Measurements from ENCODE around the gene RCCD1. TPM values are rescaled to one million over a fixed set of nuclear protein-coding genes. Genes with fewer than 3 reads are reported as not detected.

RCCD1 gene
- total and polyA plus RNA-seq, 2 donors (not counting 1 experiment from before 2014, with no cell fraction given) = 11.0 to 20.5 TPM

GRCh38 chr15:90994417-90995311 is 40.0 kb downstream of the RCCD1 start, which contains the start of gene PRC1:
Gene PRC1 (minus strand): TSS chr15:90994535. CDS start chr15:90994417, 118 bp downstream.
- under 1% methylated on average over 60 of the region's 75 CpGs for WGBS (ENCODE audit: insufficient coverage)
- Histone ChIP-seq H3K36me3 (replicated peaks in 1 of 2; ENCODE audit: control extremely low read depth in 1 of 2, control insufficient read depth in 1 of 2, extremely low read depth in 1 of 2, insufficient read depth in 2 of 2, low read length in 1 of 2) (peaks cover 3 to 11% of the 10 kb centered on the region in 2 experiments), H3K9ac (ENCODE audit: low read length) (peak within 1 kb of the TSS; percentile 94), H2AFZ (ENCODE audit: insufficient read depth, low read depth, low read length, poor library complexity, severe bottlenecking) (peak within 1 kb of the TSS; percentile 99), H3K9me3 (ENCODE audit: control extremely low read depth in 1 of 3, control insufficient read depth in 2 of 3, insufficient read depth in 1 of 3, low read length in 2 of 3) (no peaks in the 10 kb centered on the region), H4K20me1 (ENCODE audit: control insufficient read depth, insufficient read depth, low read length, poor library complexity, severe bottlenecking) (no peaks in the 10 kb centered on the region), H3K27me3 (replicated peaks in 1 of 4; ENCODE audit: control extremely low read depth in 1 of 4, control insufficient read depth in 3 of 4, insufficient read depth in 4 of 4, low read length in 3 of 4) (no peaks in the 10 kb centered on the region), H3K79me2 (ENCODE audit: control insufficient read depth, insufficient read depth, low read length) (peaks cover 30% of the 10 kb centered on the region), H3K4me2 (replicated peaks; ENCODE audit: low read depth, low read length, poor library complexity, severe bottlenecking) (peak within 1 kb of the TSS; percentile 77), H3K27ac (ENCODE audit: low read length in 2 of 2) (peak within 1 kb of the TSS; percentile 81 to 90), H3K4me1 (ENCODE audit: control insufficient read depth in 2 of 2, insufficient read depth in 2 of 2, low read length in 2 of 2) (peaks cover 10 to 14% of the 10 kb centered on the region in 2 donors), H3K4me3 (ENCODE audit: control extremely low read depth in 1 of 5, extremely low read depth in 1 of 5, insufficient read depth in 1 of 5, low read depth in 2 of 5, low read length in 4 of 5) (peak within 1 kb of the TSS; percentile 61 to 93 (median 85))
- Mint-ChIP-seq H3K9me3 (ENCODE audit: insufficient read depth) (no peaks in the 10 kb centered on the region), H3K4me3 (peak within 1 kb of the TSS; percentile 99), H3K27me3 (no peaks in the 10 kb centered on the region), H3K4me1 (peaks cover 20% of the 10 kb centered on the region), H3K27ac (peak within 1 kb of the TSS; percentile 96)
- intact Hi-C loops (cut with micrococcal nuclease) = loop anchor here (1.0 to 2.0 kb wide), 3 partner anchors 28 to 60 kb away; partner anchors contain the start of genes RCCD1, UNC45A and VPS33B
- TF ChIP-seq EZH2 (IDR thresholded peaks at IDR 0.05; ENCODE audit: borderline replicate concordance, insufficient read depth, low read depth, low read length, poor library complexity, severe bottlenecking) = no peak
- no peak for TF ChIP-seq CTCF (IDR thresholded peaks at IDR 0.05)
- ChIA-PET CTCF (no interaction called here), POLR2A (no interaction called here)
- DNase-seq = peak; percentile 97
- peak; percentile 97 for ATAC-seq (ENCODE audit: low read depth)

DNA sequence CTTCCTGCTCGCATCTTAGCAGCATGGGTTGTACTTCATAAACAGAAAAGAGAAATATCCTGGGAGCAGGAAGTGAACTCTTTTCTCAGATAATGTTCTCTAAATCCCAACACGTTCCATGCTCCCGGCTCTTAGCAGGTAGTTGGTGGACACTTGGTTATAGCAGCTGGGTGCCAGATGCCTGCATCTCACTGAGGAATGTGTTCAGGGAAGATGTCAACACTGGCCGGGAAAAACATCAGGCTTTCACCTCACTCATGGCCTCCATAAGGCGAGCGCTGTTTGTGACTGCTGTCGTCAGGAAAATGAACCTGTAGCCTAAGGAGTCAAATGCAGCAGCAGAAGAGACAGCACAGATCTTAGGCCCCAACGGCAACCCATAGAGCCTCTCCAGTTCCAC is 44.1 kb downstream of the RCCD1 start:
- ChIA-PET CTCF (no interaction called here), POLR2A (no interaction called here)
- H3K9me3 ChIP-seq (ENCODE audit: control extremely low read depth in 1 of 3, control insufficient read depth in 2 of 3, insufficient read depth in 1 of 3, low read length in 2 of 3) = no peaks in the 10 kb centered on the region
- no peaks in the 10 kb centered on the region for H3K9me3 Mint-ChIP-seq (ENCODE audit: insufficient read depth)
- ATAC-seq (ENCODE audit: low read depth) = no peak
- no peaks in the 10 kb centered on the region for H3K27me3 Mint-ChIP-seq
- no peaks in the 10 kb centered on the region for H3K27me3 ChIP-seq (replicated peaks in 1 of 4; ENCODE audit: control extremely low read depth in 1 of 4, control insufficient read depth in 3 of 4, insufficient read depth in 4 of 4, low read length in 3 of 4)
- no peak overlapping the region for H3K27ac ChIP-seq (ENCODE audit: low read length in 2 of 2)
- H4K20me1 ChIP-seq (ENCODE audit: control insufficient read depth, insufficient read depth, low read length, poor library complexity, severe bottlenecking) = no peaks in the 10 kb centered on the region
- peaks cover 9% of the 10 kb centered on the region for H3K4me1 Mint-ChIP-seq
- H3K4me3 ChIP-seq (ENCODE audit: control extremely low read depth in 1 of 5, extremely low read depth in 1 of 5, insufficient read depth in 1 of 5, low read depth in 2 of 5, low read length in 4 of 5) = no peak overlapping the region
- H2AFZ ChIP-seq (ENCODE audit: insufficient read depth, low read depth, low read length, poor library complexity, severe bottlenecking) = no peak overlapping the region
- no peak overlapping the region for H3K4me3 Mint-ChIP-seq
- no peak for DNase-seq
- peaks cover 4 to 7% of the 10 kb centered on the region in 2 donors for H3K4me1 ChIP-seq (ENCODE audit: control insufficient read depth in 2 of 2, insufficient read depth in 2 of 2, low read length in 2 of 2)
- peaks cover 4 to 39% of the 10 kb centered on the region in 2 experiments for H3K36me3 ChIP-seq (replicated peaks in 1 of 2; ENCODE audit: control extremely low read depth in 1 of 2, control insufficient read depth in 1 of 2, extremely low read depth in 1 of 2, insufficient read depth in 2 of 2, low read length in 1 of 2)
- TF ChIP-seq CTCF (IDR thresholded peaks at IDR 0.05) (no peak), EZH2 (IDR thresholded peaks at IDR 0.05; ENCODE audit: borderline replicate concordance, insufficient read depth, low read depth, low read length, poor library complexity, severe bottlenecking) (no peak)
- WGBS (ENCODE audit: insufficient coverage) = 83% methylated on average over 5 of the region's 8 CpGs
- H3K79me2 ChIP-seq (ENCODE audit: control insufficient read depth, insufficient read depth, low read length) = peaks cover 2% of the 10 kb centered on the region
- no peak overlapping the region for H3K4me2 ChIP-seq (replicated peaks; ENCODE audit: low read depth, low read length, poor library complexity, severe bottlenecking)
- no peak overlapping the region for H3K27ac Mint-ChIP-seq
- intact Hi-C loops (cut with micrococcal nuclease) = no loop called here
- H3K9ac ChIP-seq (ENCODE audit: low read length) = no peak overlapping the region
